ENCODE data around the gene HPCA. TPM values are rescaled to one million over a fixed set of nuclear protein-coding genes. Genes with fewer than 3 reads are reported as not detected.

Gene HPCA
- total and polyA plus RNA-seq, 2 of the 8 experiments (the other 6 are each of a cell fraction or from before 2014, with no cell fraction given) = 0.70 to 1.4 TPM

- TF ChIP-seq TAF1 (IDR thresholded peaks at IDR 0.05; ENCODE audit: low read depth, low read length) (no peak), ASH2L (IDR thresholded peaks at IDR 0.05; ENCODE audit: low read length) (no peak), EP300 (IDR thresholded peaks at IDR 0.05; ENCODE audit: borderline replicate concordance in 1 of 2, low read depth in 2 of 2, low read length in 2 of 2) (no peak)
- TF ChIP-seq, protein P1, sequence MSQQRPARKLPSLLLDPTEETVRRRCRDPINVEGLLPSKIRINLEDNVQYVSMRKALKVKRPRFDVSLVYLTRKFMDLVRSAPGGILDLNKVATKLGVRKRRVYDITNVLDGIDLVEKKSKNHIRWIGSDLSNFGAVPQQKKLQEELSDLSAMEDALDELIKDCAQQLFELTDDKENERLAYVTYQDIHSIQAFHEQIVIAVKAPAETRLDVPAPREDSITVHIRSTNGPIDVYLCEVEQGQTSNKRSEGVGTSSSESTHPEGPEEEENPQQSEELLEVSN (IDR thresholded peaks at IDR 0.05) = no peak
Observed at GRCh38 chr1:32878637-32879041, 7.7 kb upstream of the HPCA start (continued).
